DND-41 (cell line): ENCODE data around the gene DENR.

Experiments
- ATAC-seq: fragments of 200-7000 bp; cut with Tn5 transposase; 3 replicates; pipeline ENCODE4 v1.9.1; 2021; ENCODE audit warnings: low read depth; ENCODE audit not compliant: insufficient read depth
- DNase-seq: peaks from one replicate; pipeline ENCODE4 v3.0.0-alpha.2; 2020
- H2AFZ ChIP-seq: 2 replicates; pipeline ENCODE4 v1.6.0; 2012; ENCODE audit warnings: low read depth, low read length
- H3K27ac ChIP-seq: 2 replicates; pipeline ENCODE4 v1.5.1; 2012; ENCODE audit warnings: low read length, inconsistent platforms
- H3K27me3 ChIP-seq: fragments of 200-600 bp; sonication (generic); 2 replicates; pipeline ENCODE4 v1.6.0; 2012; ENCODE audit warnings: low read length, mild to moderate bottlenecking, inconsistent platforms; ENCODE audit not compliant: insufficient read depth, poor library complexity
- H3K36me3 ChIP-seq: 2 replicates; pipeline ENCODE4 v1.5.1; 2012; ENCODE audit warnings: low read length, inconsistent platforms; ENCODE audit not compliant: insufficient read depth
- H3K4me1 ChIP-seq: 2 replicates; pipeline ENCODE4 v1.5.1; 2012; ENCODE audit warnings: mild to moderate bottlenecking, low read length; ENCODE audit not compliant: insufficient read depth
- H3K4me2 ChIP-seq: 2 replicates; pipeline ENCODE4 v1.6.0; 2012; ENCODE audit warnings: mild to moderate bottlenecking, moderate library complexity, low read length, inconsistent platforms; ENCODE audit not compliant: insufficient read depth
- H3K4me3 ChIP-seq, 2 experiments: fragments of 200-600 bp in 1 of 2; shearing (Covaris generic) in 1 of 2; 2 replicates each; pipeline ENCODE4 v1.5.1; 2012 to 2016; ENCODE audit warnings: inconsistent platforms in 2 of 2, low read length in 2 of 2, mild to moderate bottlenecking in 2 of 2, low read depth in 1 of 2, moderate library complexity in 1 of 2
- H3K79me2 ChIP-seq: 2 replicates; pipeline ENCODE4 v1.6.0; 2012; ENCODE audit warnings: low read length, inconsistent platforms; ENCODE audit not compliant: insufficient read depth
- H3K9ac ChIP-seq: 2 replicates; pipeline ENCODE4 v1.6.0; 2012; ENCODE audit warnings: low read depth, mild to moderate bottlenecking, inconsistent platforms, low read length, moderate library complexity
- H3K9me3 ChIP-seq: 2 replicates; pipeline ENCODE4 v1.5.1; 2012; ENCODE audit warnings: low read length, moderate library complexity, mild to moderate bottlenecking, inconsistent platforms; ENCODE audit not compliant: insufficient read depth, severe bottlenecking
- H4K20me1 ChIP-seq: 2 replicates; pipeline ENCODE4 v1.6.0; 2012; ENCODE audit warnings: low read length; ENCODE audit not compliant: insufficient read depth
- EZH2 ChIP-seq: IDR thresholded peaks from 3 replicates; pipeline ENCODE4 v1.6.1; 2012; ENCODE audit warnings: borderline replicate concordance, low read depth, mild to moderate bottlenecking, moderate library complexity, low read length, inconsistent platforms; ENCODE audit not compliant: severe bottlenecking
- TF ChIP-seq, protein P1 (sequence below): IDR thresholded peaks from 2 replicates; pipeline ENCODE4 v1.5.1; 2012; ENCODE audit warnings: borderline replicate concordance, low read length, moderate library complexity, mild to moderate bottlenecking; ENCODE audit not compliant: poor library complexity, severe bottlenecking; ENCODE audit errors: extremely low read depth

The DENR gene

DNA sequence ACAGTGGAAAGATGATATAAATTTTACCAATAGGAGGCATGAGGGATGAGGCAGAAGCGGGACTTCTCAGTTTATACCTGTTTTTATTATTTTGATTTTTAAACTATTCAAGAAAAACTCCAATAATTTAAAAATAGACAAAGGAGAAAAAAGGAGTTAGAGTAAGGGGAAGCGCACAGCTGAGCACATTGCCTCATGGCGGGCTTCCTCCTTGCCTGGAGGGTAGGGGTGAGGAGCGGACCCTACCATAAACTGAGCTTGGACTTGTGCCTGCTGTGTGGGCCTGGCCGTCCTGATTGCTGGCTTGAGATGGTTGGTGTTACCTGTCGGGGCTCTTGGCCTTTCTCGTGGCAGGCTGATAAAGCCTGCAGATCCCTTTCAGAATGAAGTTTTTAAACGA, 67.5 kb downstream of the DENR start:
- ATAC-seq, result no peak
- Histone ChIP-seq H3K27ac (no peak overlapping the region), H2AFZ (no peak overlapping the region)

More for the DNA sequence above, 67.5 kb downstream of the DENR start:
- Histone ChIP-seq H3K4me3 (no peak overlapping the region), H3K9ac (no peak overlapping the region), H3K4me1 (no peaks in the 10 kb centered on the region), H3K9me3 (no peaks in the 10 kb centered on the region), H4K20me1 (no peaks in the 10 kb centered on the region), H3K79me2 (no peaks in the 10 kb centered on the region), H3K36me3 (no peaks in the 10 kb centered on the region), H3K4me2 (no peak overlapping the region), H3K27me3 (no peaks in the 10 kb centered on the region)
- TF ChIP-seq, protein P1, sequence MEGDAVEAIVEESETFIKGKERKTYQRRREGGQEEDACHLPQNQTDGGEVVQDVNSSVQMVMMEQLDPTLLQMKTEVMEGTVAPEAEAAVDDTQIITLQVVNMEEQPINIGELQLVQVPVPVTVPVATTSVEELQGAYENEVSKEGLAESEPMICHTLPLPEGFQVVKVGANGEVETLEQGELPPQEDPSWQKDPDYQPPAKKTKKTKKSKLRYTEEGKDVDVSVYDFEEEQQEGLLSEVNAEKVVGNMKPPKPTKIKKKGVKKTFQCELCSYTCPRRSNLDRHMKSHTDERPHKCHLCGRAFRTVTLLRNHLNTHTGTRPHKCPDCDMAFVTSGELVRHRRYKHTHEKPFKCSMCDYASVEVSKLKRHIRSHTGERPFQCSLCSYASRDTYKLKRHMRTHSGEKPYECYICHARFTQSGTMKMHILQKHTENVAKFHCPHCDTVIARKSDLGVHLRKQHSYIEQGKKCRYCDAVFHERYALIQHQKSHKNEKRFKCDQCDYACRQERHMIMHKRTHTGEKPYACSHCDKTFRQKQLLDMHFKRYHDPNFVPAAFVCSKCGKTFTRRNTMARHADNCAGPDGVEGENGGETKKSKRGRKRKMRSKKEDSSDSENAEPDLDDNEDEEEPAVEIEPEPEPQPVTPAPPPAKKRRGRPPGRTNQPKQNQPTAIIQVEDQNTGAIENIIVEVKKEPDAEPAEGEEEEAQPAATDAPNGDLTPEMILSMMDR, result no peak
- no peak for TF ChIP-seq EZH2
- no peak for DNase-seq
